ENCODE data around the gene GPR84.

GPR84 gene

GRCh38 chr12:54368709-54369596 is 4.7 kb upstream of the GPR84 start:
- FAIRE-seq, result no peak
- peak; percentile 97 for TF ChIP-seq CTCF (IDR thresholded peaks at IDR 0.05; ENCODE audit: insufficient read depth, missing control alignments)

GRCh38 chr12:54368025-54368708 is 3.9 kb upstream of the GPR84 start:
- DNase-seq (ENCODE audit: insufficient read length, low spot score), result no peak
- no peak for FAIRE-seq
- TF ChIP-seq CTCF (IDR thresholded peaks at IDR 0.05; ENCODE audit: insufficient read depth, missing control alignments), result no peak

More at GRCh38 chr12:54368709-54369596, 4.7 kb upstream of the GPR84 start:
- DNase-seq (ENCODE audit: insufficient read length, low spot score), result peak; percentile 84

GRCh38 chr12:54363618-54364017 is 668 bp downstream of the GPR84 start:
- no peak for TF ChIP-seq CTCF (IDR thresholded peaks at IDR 0.05; ENCODE audit: insufficient read depth, missing control alignments)
- DNase-seq (ENCODE audit: insufficient read length, low spot score) (no peak), FAIRE-seq (no peak)

- DNase-seq (ENCODE audit: insufficient read length, low spot score), result no peak
- no peak for TF ChIP-seq CTCF (IDR thresholded peaks at IDR 0.05; ENCODE audit: insufficient read depth, missing control alignments)
- FAIRE-seq, result no peak
These were observed 1.2 kb downstream of the GPR84 start for GRCh38 chr12:54363047-54363446.

GRCh38 chr12:54360717-54361456 is 3.4 kb downstream of the GPR84 start:
- FAIRE-seq (no peak), DNase-seq (ENCODE audit: insufficient read length, low spot score) (peak; percentile 51)
- peak; percentile 99 for TF ChIP-seq CTCF (IDR thresholded peaks at IDR 0.05; ENCODE audit: insufficient read depth, missing control alignments)

- no peak for TF ChIP-seq CTCF (IDR thresholded peaks at IDR 0.05; ENCODE audit: insufficient read depth, missing control alignments)
- DNase-seq (ENCODE audit: insufficient read length, low spot score) (no peak), FAIRE-seq (no peak)
These were observed 4.4 kb downstream of the GPR84 start for GRCh38 chr12:54359762-54360351.
